HG03575 (cell line): ENCODE data around the gene KIF2B.
"Not testable (repeated sequence)": the region's sequence is repeated elsewhere in the genome, so short reads cannot be mapped to it uniquely, and the experiment has no call there.

Experiments used
- ATAC-seq: cut with Tn5 transposase; IDR thresholded peaks from one replicate; pipeline ENCODE4 v1.9.1; 2021; ENCODE audit not compliant: unreplicated experiment, insufficient number of reproducible peaks, low FRiP score; ENCODE audit errors: extremely low read depth

The KIF2B gene

DNA sequence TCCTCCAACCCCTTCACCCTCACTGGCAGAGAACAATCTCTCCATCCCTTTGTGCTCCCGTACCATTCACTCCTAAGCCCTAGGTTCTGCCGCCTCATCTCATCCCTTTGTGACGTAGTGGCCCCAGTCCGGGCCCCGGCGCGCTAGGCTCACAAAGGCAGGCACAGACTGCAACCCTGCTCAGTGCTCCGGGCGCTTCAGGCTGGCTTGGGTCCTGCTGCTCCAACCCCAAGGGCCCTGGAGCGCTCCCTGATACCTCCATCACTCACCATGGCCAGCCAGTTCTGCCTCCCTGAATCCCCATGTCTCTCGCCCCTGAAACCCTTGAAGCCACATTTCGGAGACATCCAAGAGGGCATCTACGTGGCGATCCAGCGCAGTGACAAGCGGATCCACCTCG is at the start of gene KIF2B:
Gene KIF2B, plus strand, starts transcription at position 164 of the 400 bp plus-strand sequence. Its CDS starts 107 bp downstream, at position 271.
- no peak for ATAC-seq

- ATAC-seq, result no peak
Observed at GRCh38 chr17:53780320-53780719, 42.4 kb upstream of the KIF2B start.

GRCh38 chr17:53791551-53791950 is 31.2 kb upstream of the KIF2B start:
- no peak for ATAC-seq

DNA sequence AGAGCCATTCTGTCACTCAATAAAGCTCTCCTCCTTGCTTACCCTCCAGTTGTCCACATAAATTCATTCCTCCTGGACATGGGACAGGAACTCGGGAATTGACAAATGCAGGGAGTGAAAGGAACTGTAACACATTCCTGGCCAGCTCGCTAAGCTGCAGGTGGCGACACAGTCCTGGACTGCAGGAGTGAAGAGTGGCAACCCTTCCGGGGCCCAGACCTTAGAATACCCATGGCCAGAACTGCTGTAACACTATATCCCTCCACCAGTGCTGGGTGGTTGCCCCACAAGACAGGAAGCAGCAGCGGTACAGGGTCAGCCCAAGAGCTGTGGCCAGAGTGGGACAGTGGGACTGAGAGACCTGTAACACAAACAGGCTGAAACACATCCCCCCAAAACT is 30.3 kb upstream of the KIF2B start:
- no peak for ATAC-seq

DNA sequence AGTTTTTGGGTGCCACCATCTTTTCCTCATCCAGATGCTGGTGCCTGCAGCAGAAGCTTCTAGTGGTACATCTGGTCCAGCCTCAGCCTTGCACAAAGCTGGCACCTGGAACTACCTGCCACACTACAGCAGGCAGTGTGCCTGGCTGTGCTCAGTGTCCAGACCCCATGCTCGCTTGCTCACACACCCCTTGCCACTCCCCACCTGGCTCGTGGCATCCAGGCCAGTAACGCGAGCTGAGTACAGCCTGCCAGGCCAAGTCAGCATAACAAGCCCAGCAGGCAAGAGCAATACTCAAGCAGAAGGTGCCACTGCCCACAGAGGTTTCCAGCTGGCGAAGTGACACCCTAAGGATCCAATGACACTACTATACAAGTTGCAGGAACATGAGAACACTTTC is 29.7 kb upstream of the KIF2B start:
- ATAC-seq, result no peak

GRCh38 chr17:53794875-53795274 is 27.9 kb upstream of the KIF2B start:
- ATAC-seq, result no peak

- no peak for ATAC-seq
Observed at GRCh38 chr17:53796642-53797041, 26.1 kb upstream of the KIF2B start.

- ATAC-seq, result no peak
Observed at GRCh38 chr17:53797501-53797900, 25.2 kb upstream of the KIF2B start.

GRCh38 chr17:53804437-53804836 is 18.3 kb upstream of the KIF2B start:
- ATAC-seq, result no peak

DNA sequence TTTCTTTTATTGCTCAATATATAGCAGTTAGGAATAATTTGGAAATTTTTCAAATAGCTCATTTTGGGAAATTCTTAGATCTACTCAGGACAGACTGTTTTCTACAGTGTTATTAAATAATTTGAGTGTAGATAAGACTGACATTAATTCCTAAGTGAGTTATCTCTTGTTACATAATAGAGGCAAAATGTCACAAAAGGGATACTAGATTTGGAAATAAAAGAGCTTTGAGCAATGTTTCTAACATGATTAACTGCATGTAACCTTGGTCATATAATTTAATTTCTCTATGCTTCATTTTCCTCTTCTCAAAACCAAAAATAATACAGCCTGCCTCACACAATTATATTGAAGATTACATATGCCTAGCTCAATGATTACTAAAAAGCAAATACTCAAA is 16.3 kb upstream of the KIF2B start:
- ATAC-seq, result no peak

DNA sequence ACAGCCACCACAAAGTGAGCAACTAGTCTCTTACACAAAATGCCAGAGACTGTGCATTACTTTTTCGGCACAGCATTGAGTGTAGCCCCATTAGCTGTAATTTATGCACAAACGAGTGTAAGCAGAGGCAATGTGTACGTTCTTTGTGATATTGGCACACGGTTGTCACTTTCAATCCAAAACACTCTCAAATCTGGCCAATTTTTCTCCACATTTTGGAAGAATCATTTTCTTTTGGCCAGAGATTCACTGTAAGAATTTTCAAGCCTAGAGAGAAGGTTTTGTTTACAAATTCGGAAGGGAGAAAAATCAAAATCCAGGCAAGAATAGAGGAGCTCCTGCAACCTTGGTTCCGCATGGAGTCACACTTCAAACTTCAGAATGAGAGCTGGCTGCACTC is 15.4 kb upstream of the KIF2B start:
- no peak for ATAC-seq

- no peak for ATAC-seq
Observed at GRCh38 chr17:53818271-53818670, 4.5 kb upstream of the KIF2B start.

- ATAC-seq, result no peak
Observed at GRCh38 chr17:53818929-53819328, 3.8 kb upstream of the KIF2B start.

DNA sequence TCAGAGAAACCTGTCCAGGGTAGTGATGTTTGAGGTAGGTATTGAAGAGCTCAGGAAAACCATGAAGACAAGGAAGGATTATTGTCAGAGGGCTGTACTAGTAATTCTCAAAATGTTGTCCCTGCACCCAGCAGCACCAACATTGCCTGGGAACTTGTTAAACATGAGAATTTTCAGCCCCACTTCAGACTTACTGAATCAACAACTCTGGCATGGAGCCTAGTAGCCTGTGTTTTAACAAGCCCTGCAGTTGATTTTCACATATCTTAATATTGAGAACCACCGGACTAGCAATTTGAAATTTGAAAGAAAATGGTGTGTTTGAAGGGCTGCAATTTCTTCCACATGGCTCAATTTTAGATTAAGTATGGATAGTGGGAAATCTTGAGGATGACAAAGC is 2.8 kb upstream of the KIF2B start:
- ATAC-seq, result no peak

GRCh38 chr17:53823341-53824050 is 769 bp downstream of the KIF2B start:
- ATAC-seq, result no peak

- ATAC-seq, result not testable (repeated sequence)
Observed at GRCh38 chr17:53834771-53835170, 12.0 kb downstream of the KIF2B start.

DNA sequence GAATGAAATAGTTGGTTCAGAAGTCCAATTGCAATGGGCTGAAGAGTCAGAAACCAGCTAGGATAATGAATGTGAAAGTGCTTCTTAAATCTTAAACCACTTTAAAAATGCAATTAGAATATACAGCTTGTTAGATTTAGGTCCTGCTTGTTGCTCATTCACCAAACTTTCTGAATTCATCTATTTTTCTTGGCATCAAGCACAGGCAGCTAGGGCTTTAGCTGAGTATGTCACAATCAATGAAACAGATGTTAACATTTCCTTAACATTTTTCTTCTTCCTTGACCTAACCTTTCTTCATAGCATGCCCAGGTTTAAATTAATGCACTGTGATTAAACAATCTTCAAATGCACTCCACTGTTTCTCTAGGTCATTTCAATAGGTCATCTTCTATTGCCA is 14.4 kb downstream of the KIF2B start:
- ATAC-seq, result no peak

GRCh38 chr17:53844491-53845107 is 21.9 kb downstream of the KIF2B start:
- ATAC-seq, result no peak

DNA sequence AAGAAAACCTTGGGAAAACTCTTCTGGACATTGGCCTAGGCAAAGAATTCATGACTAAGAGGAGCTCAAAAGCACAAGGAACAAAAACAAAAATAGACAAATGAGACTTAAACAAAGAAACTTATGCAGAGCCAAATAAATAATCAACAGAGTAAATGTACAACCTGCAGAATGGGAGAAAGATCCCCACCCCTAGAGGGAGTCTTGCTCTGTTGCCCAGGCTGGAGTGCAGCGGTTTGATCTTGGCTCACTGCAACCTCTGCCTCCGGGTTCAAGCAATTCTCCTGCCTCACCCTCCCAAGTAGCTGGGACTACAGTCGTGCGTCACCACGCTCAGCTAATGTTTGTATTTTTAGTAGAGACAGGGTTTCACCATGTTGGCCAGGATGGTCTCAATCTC is 48.4 kb downstream of the KIF2B start:
- ATAC-seq, result not testable (repeated sequence)
